Measurements from ENCODE around the gene RAB44.

RAB44 gene

DNA sequence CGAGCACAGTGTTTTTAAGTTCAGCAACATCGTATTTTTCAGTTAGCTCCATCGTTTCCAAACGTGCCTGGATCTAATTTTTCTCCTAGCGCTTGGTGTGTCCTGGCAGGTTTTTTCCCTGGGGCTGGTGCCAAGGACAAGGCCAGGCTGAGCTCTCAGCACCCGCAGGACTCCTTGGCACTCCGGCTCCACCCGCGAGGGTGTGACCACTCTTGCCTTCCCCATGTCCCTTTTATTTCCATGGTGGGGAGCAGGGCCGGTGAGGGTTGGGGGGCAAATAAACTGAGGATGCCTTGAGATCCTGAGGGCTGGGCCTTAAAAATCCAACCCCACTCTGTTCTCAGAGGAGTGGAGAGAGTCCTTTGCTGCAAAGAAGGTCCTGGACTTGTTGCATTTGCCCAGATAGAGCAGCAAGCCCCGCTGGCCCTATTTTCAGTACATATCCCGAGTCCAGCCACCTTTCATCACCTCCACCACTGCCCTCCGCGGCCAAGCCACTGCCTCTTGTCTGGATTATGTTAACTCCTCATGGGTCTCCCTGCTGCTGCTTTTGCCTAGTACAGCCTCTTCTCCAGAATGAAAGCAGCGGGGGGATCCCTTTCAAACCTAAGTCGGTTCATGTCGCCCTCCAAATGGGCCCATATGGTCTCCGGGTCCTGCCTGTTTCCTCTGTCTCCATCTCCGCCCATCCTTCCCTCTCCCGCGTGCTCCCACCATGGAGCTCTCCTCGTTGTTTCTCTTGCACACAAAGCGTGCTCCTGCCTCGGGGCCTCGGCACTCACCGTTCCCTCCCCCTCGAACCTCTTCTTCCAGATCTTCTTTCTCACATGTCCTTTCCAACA lies 4.5 kb upstream of the RAB44 start:
- no peak overlapping the region for H3K9ac ChIP-seq (ENCODE audit: low read depth, low read length)
- no peaks in the 10 kb centered on the region for H3K36me3 ChIP-seq (ENCODE audit: control insufficient read depth, insufficient read depth, low read length)
- H3K9me3 ChIP-seq (ENCODE audit: control insufficient read depth, insufficient read depth, low read length) = no peaks in the 10 kb centered on the region
- H3K4me3 ChIP-seq (ENCODE audit: low read depth, low read length) = no peak overlapping the region
- no peaks in the 10 kb centered on the region for H3K27me3 ChIP-seq (ENCODE audit: control insufficient read depth, insufficient read depth, low read length)
- no peaks in the 10 kb centered on the region for H3K4me1 ChIP-seq (ENCODE audit: control insufficient read depth, insufficient read depth, low read length)

DNA sequence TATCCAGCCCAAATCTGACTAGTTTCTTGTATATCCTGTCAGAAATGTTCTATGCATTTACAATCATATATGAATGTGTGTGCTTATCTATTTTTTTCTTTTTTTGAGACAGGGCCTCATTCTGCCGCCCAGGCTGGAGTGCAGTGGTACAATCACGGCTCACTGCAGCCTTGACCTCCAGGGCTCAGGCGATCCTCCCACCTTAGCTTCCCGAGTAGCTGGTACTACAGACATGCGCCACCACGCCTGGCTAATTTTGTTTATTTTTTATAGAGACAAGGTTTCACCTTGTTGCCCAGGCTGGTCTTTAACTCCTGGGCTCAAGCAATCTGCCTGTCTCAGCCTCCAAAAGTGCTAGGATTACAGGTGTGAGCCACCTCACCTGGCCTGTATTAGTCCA lies 3.0 kb upstream of the RAB44 start:
- no peaks in the 10 kb centered on the region for H3K27me3 ChIP-seq (ENCODE audit: control insufficient read depth, insufficient read depth, low read length)
- H3K4me1 ChIP-seq (ENCODE audit: control insufficient read depth, insufficient read depth, low read length) = no peaks in the 10 kb centered on the region
- H3K36me3 ChIP-seq (ENCODE audit: control insufficient read depth, insufficient read depth, low read length) = no peaks in the 10 kb centered on the region
- H3K9ac ChIP-seq (ENCODE audit: low read depth, low read length) = no peak overlapping the region
- no peak overlapping the region for H3K4me3 ChIP-seq (ENCODE audit: low read depth, low read length)
- H3K9me3 ChIP-seq (ENCODE audit: control insufficient read depth, insufficient read depth, low read length) = no peaks in the 10 kb centered on the region

DNA sequence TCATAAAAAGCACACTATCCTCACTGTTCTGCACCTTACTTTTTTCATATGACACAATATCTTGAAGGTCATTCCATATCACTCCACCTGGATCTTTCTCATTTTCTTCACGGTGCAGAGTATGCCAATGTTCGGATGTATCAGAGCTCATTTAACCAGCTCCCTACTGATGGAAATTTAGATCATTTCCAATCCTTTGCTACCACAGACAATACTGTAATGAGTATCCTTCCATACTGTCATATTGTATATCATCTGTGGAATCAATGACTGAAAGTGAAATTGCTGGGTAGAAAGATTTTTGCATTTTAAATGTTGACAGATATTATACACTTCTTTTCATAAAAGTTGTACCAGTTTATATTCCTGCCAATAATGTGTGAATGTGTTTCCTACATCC lies 2.2 kb upstream of the RAB44 start:
- H3K4me1 ChIP-seq (ENCODE audit: control insufficient read depth, insufficient read depth, low read length) = no peaks in the 10 kb centered on the region
- no peak overlapping the region for H3K9ac ChIP-seq (ENCODE audit: low read depth, low read length)
- no peaks in the 10 kb centered on the region for H3K27me3 ChIP-seq (ENCODE audit: control insufficient read depth, insufficient read depth, low read length)
- no peaks in the 10 kb centered on the region for H3K36me3 ChIP-seq (ENCODE audit: control insufficient read depth, insufficient read depth, low read length)
- no peaks in the 10 kb centered on the region for H3K9me3 ChIP-seq (ENCODE audit: control insufficient read depth, insufficient read depth, low read length)
- no peak overlapping the region for H3K4me3 ChIP-seq (ENCODE audit: low read depth, low read length)

DNA sequence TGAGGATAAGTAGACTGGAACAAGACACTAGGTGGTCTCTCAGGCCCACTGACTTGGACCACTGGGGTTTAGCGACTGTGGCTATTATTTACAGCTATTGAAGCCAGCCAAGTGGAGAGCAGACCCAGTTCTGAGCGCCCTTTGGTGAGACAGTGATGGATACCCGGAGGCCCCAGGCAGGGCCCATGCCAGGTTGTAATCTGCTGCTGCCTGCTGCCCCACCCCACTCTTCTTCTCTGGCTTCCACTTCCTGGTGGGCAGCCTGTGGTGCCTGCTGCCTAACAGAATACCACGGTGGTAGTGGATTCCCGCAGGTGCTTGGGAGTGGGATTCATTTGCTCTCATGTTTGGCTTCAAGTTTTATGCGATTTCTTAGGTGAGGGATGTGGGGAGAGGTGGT lies 570 bp downstream of the RAB44 start:
- H3K9me3 ChIP-seq (ENCODE audit: control insufficient read depth, insufficient read depth, low read length) = no peaks in the 10 kb centered on the region
- H3K4me1 ChIP-seq (ENCODE audit: control insufficient read depth, insufficient read depth, low read length) = no peaks in the 10 kb centered on the region
- no peaks in the 10 kb centered on the region for H3K27me3 ChIP-seq (ENCODE audit: control insufficient read depth, insufficient read depth, low read length)
- no peaks in the 10 kb centered on the region for H3K36me3 ChIP-seq (ENCODE audit: control insufficient read depth, insufficient read depth, low read length)
- H3K9ac ChIP-seq (ENCODE audit: low read depth, low read length) = no peak overlapping the region
- no peak overlapping the region for H3K4me3 ChIP-seq (ENCODE audit: low read depth, low read length)

DNA sequence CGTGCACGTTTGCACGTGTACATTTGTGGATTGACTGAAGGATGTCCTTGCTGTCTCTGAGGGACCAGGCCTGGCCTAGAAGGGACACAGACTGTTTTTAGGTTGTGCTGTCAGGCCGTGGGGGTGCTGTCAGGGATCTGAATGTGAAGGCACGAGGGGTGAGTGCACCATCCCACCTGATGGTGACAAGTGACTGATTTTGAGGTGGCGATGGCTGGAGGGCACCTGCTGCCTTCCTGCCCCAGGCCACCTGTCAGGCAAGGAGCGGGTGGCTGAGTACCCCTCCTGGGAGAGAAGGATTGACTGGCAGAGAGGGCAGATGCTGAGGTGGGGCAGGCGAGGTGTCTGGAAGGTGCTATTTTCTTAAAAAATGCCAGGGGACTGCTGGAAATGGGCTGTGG lies 1.2 kb downstream of the RAB44 start:
- H3K9me3 ChIP-seq (ENCODE audit: control insufficient read depth, insufficient read depth, low read length) = no peaks in the 10 kb centered on the region
- no peak overlapping the region for H3K4me3 ChIP-seq (ENCODE audit: low read depth, low read length)
- H3K36me3 ChIP-seq (ENCODE audit: control insufficient read depth, insufficient read depth, low read length) = peaks cover 2% of the 10 kb centered on the region
- H3K27me3 ChIP-seq (ENCODE audit: control insufficient read depth, insufficient read depth, low read length) = no peaks in the 10 kb centered on the region
- H3K9ac ChIP-seq (ENCODE audit: low read depth, low read length) = no peak overlapping the region
- no peaks in the 10 kb centered on the region for H3K4me1 ChIP-seq (ENCODE audit: control insufficient read depth, insufficient read depth, low read length)

DNA sequence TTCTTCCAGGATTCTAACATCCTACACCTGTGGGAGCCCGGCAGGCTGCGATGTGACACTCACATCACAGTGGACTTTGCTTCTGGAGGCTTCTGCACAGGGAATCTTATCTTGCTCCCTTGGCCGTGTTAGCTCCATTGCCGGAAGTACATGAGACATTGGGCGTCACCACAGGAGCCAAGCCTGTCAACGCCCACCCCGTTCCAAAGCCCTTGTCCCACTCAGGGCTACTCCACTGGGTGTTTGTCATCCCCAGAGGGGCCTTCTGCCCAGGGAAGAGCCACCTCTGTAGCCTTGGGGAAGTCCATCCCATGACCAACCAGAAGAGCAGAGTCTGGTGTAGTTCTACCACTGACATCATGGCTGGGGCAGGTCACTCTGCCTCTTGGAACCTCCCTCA lies 1.7 kb downstream of the RAB44 start:
- Histone ChIP-seq H3K36me3 (ENCODE audit: control insufficient read depth, insufficient read depth, low read length) (peaks cover 3% of the 10 kb centered on the region), H3K4me3 (ENCODE audit: low read depth, low read length) (no peak overlapping the region), H3K27me3 (ENCODE audit: control insufficient read depth, insufficient read depth, low read length) (no peaks in the 10 kb centered on the region), H3K9me3 (ENCODE audit: control insufficient read depth, insufficient read depth, low read length) (no peaks in the 10 kb centered on the region), H3K4me1 (ENCODE audit: control insufficient read depth, insufficient read depth, low read length) (no peaks in the 10 kb centered on the region), H3K9ac (ENCODE audit: low read depth, low read length) (no peak overlapping the region)

DNA sequence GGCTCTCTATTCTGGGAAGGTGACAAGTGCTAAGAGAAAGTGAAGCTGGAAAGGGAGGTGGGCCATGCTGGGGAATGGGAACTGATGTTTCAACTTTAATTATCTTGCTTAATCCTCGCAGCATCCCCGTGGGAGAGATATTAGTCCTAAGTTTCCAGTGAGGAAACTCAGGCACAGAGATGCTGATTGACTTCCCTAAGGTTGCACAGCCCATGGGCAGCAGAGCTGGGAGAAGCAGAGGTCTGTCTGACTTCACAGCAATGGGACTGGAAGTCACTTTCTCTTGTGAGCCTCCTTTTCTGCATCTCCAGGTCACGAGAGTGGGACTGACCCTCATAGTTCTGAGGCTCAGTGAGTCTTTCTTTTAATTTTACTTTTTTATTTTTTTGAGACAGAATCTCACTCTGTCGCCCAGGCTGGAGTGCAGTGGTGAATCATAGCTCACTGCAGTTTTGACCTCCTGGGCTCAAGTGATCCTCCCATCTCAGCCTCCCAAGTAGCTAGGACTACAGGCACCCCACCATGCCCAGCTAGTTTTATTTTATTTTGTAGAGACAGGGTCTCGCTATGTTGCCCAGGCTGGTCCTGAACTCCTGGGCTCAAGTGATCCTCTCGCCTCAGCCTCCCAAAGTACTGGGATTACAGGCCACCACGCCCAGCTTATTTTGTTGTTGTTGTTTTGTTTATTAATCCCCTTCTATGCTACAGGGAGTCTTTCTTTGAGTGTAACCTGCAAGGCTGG lies 2.6 kb downstream of the RAB44 start:
- Histone ChIP-seq H3K9me3 (ENCODE audit: control insufficient read depth, insufficient read depth, low read length) (no peaks in the 10 kb centered on the region), H3K27me3 (ENCODE audit: control insufficient read depth, insufficient read depth, low read length) (no peaks in the 10 kb centered on the region), H3K4me3 (ENCODE audit: low read depth, low read length) (no peak overlapping the region), H3K9ac (ENCODE audit: low read depth, low read length) (no peak overlapping the region), H3K4me1 (ENCODE audit: control insufficient read depth, insufficient read depth, low read length) (no peaks in the 10 kb centered on the region), H3K36me3 (ENCODE audit: control insufficient read depth, insufficient read depth, low read length) (peaks cover 3% of the 10 kb centered on the region)

DNA sequence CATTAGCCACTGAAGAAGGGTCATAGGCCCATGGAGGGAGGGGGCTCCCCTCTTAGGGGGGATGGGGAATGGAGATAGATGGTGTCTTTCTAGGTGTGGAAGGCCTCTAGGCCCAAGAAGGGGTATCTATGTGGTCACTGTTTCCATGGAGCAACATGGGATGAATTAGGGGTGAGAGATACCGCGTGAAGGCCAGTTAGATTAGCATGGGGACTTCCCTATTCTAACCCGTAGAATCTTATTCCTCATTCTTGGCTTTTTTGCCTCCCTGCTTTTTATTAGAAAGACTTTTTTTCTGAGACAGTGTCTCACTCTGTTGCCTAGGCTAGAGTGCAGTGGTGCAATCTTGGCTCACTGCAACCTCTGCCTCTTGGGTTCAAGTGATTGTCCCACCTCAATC lies 3.2 kb downstream of the RAB44 start:
- H3K27me3 ChIP-seq (ENCODE audit: control insufficient read depth, insufficient read depth, low read length) = no peaks in the 10 kb centered on the region
- peaks cover 3% of the 10 kb centered on the region for H3K36me3 ChIP-seq (ENCODE audit: control insufficient read depth, insufficient read depth, low read length)
- no peak overlapping the region for H3K4me3 ChIP-seq (ENCODE audit: low read depth, low read length)
- H3K9me3 ChIP-seq (ENCODE audit: control insufficient read depth, insufficient read depth, low read length) = no peaks in the 10 kb centered on the region
- no peak overlapping the region for H3K9ac ChIP-seq (ENCODE audit: low read depth, low read length)
- no peaks in the 10 kb centered on the region for H3K4me1 ChIP-seq (ENCODE audit: control insufficient read depth, insufficient read depth, low read length)

DNA sequence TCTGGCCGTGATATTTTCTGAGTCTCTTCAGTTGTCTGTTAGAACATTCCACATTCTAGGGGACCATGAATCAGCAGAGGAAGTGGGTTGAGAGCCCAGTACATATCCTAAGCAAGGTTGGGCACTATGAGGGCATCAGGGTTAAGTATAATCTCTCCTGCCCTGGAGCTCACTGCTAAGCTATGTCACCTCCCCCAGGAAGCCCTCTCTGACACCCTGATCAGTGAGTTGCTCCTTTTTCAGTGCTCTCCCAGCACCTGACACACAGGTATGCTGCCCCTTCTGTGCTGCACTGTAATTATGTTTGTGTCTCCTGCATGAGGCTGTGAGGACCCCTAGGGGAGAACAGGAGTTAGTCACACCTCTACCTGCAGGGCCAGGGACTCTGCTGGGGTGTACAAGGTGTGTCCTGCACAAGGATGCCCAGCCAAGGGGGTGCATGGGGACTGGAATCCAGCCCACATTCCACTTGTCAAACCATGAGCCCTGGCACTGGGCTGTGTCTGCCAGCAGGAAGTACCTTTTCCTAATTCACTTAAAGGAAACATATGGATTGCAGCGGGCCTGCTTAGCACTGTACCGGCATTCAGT lies 3.9 kb downstream of the RAB44 start:
- Histone ChIP-seq H3K27me3 (ENCODE audit: control insufficient read depth, insufficient read depth, low read length) (no peaks in the 10 kb centered on the region), H3K9ac (ENCODE audit: low read depth, low read length) (no peak overlapping the region), H3K4me3 (ENCODE audit: low read depth, low read length) (no peak overlapping the region), H3K36me3 (ENCODE audit: control insufficient read depth, insufficient read depth, low read length) (peaks cover 3% of the 10 kb centered on the region), H3K4me1 (ENCODE audit: control insufficient read depth, insufficient read depth, low read length) (no peaks in the 10 kb centered on the region), H3K9me3 (ENCODE audit: control insufficient read depth, insufficient read depth, low read length) (no peaks in the 10 kb centered on the region)

DNA sequence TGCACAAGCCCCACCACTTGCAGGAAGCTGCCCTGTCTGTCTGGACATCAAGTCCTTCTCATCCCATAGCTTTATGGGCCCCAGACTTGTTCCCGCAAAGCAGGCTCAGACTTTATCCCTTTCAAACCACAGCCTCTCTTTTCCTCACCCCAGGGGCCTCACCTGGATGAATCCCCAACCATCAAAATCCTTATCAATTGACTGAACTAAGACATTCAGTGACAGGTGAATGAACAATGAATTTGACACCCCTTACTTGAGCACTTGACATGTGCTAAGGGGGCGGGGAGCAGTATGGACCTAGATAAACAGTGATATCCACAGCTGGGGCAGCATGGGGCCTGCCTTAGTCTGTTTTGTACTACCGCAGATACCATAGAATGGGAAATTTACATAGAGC lies 5.0 kb downstream of the RAB44 start:
- Histone ChIP-seq H3K4me1 (ENCODE audit: control insufficient read depth, insufficient read depth, low read length) (no peaks in the 10 kb centered on the region), H3K27me3 (ENCODE audit: control insufficient read depth, insufficient read depth, low read length) (no peaks in the 10 kb centered on the region), H3K36me3 (ENCODE audit: control insufficient read depth, insufficient read depth, low read length) (peaks cover 3% of the 10 kb centered on the region), H3K4me3 (ENCODE audit: low read depth, low read length) (no peak overlapping the region), H3K9ac (ENCODE audit: low read depth, low read length) (no peak overlapping the region), H3K9me3 (ENCODE audit: control insufficient read depth, insufficient read depth, low read length) (no peaks in the 10 kb centered on the region)

DNA sequence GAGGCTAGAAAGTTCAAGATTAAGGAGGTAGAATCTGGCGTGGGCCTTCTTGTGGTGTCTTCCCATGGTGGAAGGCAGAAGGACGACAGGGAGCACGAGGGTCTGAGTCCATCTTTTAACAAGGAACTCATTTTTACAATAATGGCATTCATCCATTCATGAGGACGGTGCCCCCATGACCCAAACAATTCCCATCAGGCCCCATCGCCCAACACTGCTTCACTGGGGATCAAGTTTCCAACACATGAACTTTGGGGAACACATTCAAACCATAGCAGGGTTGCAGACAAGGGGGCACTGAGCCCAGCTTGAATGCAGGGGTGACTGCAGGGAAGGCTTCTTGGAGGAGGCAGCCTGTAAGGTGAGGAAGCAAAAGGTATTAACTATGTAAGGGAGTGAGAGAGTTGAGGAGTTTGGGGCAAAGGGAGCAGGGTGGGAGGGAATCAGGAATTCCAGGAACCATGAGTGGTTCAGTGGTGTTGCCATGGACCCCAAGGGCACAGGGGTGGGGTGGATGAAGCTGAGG lies 5.5 kb downstream of the RAB44 start:
- Histone ChIP-seq H3K9me3 (ENCODE audit: control insufficient read depth, insufficient read depth, low read length) (no peaks in the 10 kb centered on the region), H3K9ac (ENCODE audit: low read depth, low read length) (no peak overlapping the region), H3K27me3 (ENCODE audit: control insufficient read depth, insufficient read depth, low read length) (no peaks in the 10 kb centered on the region), H3K36me3 (ENCODE audit: control insufficient read depth, insufficient read depth, low read length) (peaks cover 3% of the 10 kb centered on the region), H3K4me1 (ENCODE audit: control insufficient read depth, insufficient read depth, low read length) (no peaks in the 10 kb centered on the region), H3K4me3 (ENCODE audit: low read depth, low read length) (no peak overlapping the region)

Data from iPS-15b (cell line).